GM21619 (cell line): Measurements from ENCODE around the gene RPS6KL1.

Experiments used
- ATAC-seq: cut with Tn5 transposase; IDR thresholded peaks from one replicate; pipeline ENCODE4 v1.9.1; 2021; ENCODE audit not compliant: unreplicated experiment

The RPS6KL1 gene

DNA sequence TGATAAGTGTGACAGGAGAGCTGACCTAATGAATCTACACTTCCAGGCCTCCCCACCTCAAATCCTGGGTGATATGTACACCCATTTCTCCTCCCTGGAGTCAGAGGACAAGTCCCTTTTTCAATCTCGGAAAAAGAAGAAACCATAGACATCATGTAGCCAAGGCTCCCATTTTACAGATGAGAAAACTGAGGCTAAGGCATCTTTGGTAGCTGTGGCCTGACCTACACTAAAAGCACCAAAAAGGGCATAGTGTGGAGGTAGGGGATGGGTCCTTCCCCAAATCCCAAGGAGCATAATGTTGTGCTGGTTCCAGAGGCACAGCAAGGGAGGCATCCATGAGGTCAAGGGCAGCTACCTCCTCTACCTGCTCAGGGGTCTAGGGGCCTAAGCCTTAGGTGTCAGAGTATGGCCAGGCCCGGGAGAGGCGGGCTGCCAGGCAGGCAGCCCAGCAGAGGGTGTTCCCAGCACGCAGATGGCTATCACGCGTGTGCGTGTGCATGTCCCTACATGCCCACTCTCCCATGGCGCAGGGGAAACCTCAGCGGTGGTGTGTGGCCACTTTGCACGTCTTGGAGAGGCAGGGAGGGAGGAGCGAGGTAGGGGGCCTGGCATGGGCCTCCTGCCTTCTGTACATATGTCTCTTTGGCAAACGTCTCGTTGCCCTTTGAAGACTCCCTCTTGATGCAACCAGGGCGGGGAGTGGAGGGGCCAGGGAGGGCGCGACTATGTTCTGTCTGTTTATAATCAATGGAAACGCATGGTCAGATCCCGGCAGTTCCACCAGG, 29.8 kb upstream of the RPS6KL1 start:
- ATAC-seq = no peak

DNA sequence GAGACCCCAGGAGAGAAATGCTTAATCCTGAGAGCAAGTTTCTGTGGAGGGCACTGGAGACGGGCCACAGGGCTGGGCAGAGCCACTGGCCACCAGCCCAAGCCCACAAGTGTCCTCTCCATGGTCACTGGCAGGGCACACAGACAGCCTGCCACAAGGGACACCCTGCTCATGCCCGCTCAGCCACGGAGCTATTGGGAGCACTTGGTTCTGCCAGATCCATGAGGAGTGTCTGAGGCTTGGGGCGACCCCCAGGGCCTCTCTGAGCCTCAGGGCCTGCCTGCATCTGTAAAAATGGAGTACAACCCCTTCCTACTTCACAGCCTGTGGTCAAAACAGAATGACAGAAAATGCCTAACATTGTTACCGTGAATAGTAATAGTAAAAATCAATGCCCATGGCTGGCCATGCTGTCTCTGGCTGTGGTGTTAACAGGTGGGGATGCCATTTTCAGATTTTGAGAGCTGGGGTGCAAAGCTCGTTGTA, 29.2 kb upstream of the RPS6KL1 start:
- ATAC-seq = no peak

DNA sequence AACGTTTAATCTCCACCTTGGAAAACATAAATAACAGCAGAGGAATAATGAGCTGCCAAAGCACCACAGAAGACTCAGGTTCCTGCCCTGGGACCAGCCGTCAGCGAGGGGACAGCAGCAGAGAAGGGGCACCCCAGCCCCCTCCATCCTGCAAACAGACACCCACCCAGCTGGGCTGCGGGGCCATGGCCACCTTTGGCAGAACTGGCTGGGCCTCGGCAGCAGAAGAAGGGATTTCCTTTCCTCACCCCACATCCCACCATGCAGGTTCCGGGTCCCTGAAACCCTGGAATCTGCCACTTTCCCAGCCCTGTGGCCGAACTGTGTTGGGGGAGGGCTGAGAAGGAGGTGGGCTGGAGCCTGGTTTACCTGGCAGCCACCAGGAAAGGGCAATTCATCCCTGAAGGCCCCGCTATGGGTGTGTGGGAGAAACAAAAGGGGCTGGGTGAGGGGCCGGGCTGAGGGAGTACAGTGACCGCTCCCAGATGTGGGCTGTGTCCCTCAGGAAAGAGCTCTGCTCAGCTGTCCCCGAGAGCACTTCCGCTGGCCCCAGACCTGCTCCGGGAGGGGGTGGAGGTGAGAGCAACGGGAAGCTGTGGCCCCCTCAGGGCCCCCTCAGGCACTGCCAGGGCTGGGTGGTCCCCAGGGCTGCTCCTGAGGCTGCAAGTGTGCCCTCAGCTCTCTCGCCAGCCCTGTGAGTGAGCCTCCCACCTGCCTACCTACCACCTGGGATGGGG, 28.6 kb upstream of the RPS6KL1 start:
- ATAC-seq = no peak

DNA sequence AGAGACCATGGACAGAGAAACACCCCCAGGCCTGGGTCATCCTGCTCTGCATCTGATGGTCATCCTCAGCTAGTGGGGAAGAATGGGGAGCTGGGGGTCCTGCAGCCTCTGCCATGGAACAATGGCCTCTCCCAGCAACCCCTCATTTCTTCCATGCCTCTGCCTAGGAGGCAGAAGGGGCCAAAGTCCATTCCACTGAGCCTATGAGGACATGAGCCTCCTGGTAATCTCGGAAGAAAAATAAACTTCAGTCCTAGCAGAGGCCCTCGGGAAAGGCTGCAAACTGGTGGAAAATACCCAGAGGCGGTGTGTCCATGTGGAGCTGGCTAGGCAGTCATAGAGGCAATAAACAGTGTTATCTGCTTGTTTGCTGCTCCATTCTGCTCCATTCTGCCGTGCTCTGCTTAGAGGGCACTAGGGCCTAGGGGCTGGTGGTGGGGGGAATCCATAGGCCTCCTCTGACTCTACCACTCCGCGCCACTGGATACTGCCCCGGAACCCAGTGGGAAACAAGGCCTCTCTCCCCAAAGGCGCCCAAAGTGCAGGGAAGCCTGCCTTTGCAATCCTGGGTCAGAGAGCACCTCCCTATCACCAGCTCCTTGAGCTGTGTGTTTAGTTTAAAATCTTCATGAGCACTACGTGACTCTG, 27.9 kb upstream of the RPS6KL1 start:
- ATAC-seq = no peak

DNA sequence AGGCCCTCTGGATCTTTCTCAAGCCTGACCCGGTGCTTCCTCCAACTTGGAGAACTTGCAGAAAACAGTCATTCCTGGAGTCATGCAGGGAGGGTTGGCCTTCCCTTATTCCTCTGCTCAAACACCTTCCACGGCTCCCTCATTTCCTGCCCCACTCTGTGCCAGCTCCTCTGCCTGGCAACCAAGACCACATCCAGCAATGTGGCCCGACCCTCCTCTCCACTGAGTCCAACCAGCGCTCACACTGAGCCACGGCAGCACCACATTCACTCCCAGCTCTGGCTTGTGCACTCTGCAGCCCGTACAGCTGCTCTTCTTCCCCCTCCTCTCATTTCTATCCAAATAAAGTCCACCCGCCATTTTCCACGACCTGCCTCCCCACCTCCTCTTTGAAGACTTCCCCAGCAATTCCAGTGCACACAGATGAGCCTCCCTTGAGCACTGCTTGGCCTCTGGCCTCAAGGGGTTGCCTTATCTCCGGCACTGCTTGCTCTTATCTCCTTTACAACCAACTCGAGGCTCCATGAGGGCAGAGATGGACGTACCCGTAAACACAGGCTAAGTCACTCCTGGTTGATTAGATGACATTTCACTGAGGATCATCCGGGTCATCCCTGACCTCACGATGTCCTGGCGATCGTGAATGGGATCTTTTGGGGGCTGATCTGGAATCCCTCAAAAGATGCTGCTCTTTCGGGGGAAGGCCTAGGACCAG, 27.0 kb upstream of the RPS6KL1 start:
- ATAC-seq = no peak

DNA sequence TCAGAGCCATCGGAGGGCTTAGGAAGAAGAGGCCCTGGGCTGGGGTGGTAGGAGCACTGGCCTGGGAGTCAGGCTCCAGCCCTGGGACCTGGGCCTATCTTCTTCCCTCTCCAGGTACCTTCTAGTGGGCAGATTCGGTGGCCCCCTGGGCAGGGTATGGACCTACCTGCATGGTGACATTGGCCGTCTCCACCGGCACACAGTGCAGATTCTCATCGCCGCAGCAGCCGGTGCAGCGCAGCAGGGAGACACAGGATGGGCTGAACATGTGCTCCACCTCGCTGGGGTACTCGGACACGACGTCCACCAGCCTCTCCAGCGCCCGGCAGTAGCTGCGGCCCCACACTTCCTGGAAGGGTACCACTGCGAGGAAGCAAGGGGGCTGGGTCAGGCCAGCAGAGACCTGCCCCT, 26.1 kb upstream of the RPS6KL1 start:
- no peak for ATAC-seq

DNA sequence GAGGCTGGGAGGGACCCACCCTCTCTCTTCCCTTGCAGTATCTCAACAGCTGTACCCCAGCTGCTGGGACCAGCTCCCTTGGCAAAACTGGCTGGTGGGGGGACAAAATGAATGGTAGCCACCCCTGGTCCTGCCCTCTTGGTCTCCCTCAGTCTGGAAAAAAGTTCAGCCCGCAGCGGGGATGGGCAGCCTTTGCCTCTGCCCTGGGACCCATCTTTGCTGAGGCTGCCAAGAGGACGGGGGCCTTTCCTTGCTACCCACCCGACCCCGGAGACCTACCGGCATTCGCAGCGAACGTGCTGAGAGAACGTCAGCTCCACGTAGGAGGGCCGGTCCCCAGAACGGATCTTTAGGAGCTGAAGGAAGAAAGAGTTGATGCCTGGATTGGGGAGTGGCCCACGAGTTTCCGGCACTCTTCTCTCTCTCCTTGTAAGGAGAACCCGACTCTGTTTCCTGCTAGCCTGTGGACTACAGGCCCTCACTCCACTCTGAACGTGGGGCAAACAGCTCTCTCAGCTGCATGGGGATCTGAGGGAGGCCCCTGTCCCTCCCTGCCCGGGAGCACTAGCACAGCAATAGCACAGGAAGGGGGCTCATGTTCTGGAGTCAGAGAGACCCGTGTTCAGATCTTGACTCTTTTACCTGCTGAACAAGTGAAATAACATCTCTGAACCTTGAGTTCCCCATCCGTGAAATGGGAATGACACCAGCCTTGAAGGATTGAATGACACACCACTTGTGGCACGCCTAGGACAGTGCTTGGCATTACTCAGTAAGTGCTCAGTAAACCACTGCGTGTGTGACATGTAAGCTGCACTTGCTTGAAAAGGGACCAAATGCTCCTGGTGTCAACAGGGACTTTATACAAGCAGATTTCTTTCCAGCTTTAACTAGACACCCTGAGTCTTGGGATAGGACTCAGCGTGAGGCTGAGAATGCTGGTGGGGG, 25.4 kb upstream of the RPS6KL1 start:
- ATAC-seq = no peak

DNA sequence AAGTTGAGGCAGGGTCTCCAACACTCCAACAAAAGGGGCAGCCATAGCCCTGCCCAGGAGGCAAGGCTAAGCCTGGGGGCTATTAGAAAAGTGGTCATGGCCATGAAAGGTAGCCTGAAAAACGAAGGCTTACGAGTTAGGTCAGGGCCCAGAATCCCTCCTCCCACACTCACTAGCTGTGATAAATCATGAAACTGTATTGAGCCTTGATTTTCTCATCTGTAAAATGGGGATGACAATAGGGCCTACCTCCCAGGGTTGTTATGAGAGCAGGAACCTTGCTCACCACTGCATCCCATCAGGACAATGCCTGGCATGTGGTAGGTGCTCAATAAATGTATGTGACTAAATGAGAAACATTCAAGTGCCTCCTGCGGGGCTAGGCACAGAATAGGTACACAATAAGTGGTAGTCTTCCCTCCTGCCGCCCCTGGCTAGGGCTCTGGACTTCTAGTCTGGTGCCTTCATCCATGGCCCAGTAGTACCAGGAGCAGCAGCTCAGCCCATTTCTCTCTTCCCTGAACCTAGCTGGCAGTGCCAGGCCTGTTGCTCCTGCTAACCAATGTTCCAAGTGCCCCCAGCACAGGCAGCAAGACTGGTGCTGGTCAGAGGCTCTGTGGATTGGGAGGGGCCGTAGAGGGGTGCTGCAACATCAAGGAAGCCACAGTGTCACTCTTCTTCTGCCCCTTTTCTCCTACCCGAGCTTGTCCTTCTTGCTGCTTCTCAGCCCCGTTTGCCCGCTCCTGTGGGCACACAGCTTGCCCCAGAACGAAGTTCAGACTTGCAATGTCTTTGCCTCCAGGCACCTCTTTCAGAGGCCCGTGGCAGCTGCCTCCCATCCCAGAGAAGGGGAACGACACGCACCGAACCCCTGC, 24.5 kb upstream of the RPS6KL1 start:
- ATAC-seq = no peak

DNA sequence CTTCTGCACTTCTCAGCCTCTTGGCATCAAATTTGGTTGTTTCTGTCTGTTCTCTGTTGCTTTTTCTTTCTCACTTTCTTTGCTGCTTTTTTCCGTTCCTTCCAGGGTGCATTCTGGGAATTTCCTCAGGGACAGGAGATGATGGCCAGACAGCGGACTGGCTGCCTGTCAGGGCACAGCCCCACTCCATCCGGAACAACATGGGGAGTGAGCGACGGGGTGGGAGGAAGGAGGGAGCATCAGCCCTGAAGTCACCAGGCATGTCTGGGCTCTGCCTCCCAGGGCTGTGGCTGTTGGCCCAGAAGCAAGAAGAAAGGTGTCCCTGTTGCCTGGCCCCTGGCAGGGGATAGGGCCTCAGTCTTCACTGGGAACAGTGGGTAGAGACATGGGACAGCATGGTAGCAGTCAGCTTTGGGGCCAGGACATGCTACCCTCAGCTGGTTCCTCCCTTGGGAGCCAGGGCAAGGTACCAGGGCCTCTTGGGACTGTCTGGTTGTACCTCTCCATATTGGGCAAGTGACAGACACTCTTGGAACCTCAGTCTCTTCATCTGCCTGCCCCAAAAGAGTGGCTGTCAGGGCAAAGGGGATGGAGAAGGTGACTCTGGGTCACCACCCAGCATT, 23.7 kb upstream of the RPS6KL1 start:
- no peak for ATAC-seq

DNA sequence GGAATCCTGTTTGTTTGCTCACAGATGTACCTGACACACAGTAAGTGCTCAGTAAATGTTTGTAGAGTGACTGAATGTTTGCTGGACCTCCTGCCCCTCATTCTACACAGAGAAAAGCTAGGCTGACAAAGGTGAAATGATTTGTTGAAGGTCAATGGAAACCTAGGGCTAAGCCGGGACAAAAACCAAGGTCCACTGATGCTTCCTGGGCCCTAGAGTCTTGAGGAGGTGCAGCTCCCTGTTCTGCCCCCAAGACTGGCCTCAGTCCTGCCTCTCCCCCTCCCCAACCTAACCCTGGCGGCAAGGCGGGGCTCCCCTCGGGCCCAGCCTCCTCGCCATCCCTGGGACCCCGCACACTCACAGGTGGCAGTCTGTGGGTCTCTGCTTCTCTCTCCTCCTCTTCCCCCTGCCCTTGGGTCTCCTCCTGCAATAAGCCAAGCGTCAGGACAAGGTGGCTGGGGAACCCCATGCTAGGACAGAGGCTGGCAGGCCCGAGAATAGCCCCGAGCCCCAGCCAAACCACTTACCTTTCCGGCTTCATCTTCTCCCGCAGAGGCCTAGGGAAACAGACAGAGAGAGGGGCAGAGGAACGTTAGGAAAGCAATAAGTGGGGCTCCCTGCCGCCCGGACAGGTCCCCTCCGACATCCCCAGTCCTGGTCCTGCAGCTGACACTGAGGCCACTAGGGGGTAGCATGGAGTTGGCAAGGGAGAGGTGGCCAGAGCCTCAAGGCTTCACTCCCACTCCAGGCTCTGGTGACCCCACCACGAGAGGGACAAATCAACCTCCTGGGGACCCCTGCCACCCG, 23.0 kb upstream of the RPS6KL1 start:
- no peak for ATAC-seq

DNA sequence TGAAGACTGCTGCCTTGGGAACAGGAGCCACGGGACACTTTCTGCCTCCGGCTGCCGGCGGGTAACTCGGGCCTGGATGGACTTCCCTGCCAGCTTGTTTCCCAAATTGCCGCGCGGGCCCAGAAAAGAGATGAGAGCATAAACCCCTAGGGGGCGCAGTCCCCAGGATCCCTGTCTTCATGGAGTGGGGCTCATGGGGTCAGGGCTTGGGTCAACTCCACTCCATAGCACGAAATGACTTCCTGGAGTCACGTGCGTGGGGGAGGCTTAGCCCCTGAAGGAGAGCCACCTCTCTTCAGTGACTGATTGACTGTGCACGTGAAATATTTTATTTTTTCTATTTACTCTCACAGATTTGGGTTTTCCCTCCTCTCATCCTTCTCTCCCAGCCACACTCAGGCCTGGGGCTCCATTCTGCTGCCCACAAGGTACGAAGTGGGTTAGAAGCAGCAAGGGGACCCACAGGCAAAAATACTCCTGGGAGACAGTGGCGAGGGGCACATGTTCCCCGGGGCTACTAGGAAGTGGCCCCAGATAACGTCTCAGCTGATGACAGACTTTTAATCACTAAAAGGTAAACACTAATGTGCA, 22.3 kb upstream of the RPS6KL1 start:
- no peak for ATAC-seq

DNA sequence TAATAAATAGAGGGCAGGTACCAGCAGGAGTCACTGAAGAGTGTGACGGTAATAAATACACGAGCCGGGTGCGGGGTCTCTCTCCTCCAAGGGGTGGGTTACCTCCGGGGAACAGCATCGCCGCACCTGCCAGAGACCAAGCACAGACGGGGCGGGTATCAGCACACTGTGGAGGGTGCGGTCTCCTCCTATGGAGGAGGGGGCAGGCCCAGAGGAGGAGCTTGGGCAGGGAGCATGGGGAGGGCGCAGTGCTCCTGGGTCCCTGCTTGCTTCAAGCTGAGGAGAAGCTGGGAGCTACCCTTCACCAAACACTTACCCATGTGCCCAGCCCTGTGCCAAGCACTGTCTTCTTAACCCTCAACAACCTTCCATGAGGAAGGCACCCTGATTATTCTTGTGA, 19.5 kb upstream of the RPS6KL1 start:
- ATAC-seq = no peak

DNA sequence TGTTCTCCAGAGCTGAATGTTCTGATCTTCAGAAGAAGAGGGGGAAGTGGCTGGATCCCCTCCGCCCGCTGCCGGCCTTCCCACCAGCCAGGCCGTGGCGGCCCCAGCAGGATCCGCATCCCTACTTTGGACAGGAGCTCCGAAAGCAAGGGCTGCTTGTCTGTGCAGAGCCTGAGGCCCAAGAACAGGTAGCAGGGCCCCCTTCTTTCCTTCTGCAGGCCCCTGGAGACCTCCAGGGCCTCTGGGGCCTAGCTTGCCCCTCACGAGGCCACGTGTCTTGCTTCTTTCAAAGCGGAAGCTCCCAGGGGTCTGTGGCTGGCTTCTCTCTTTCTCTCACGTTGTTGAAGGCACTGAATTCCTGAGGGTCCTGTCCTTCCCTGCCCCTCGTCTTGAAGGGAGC, 19.1 kb upstream of the RPS6KL1 start:
- ATAC-seq = no peak

DNA sequence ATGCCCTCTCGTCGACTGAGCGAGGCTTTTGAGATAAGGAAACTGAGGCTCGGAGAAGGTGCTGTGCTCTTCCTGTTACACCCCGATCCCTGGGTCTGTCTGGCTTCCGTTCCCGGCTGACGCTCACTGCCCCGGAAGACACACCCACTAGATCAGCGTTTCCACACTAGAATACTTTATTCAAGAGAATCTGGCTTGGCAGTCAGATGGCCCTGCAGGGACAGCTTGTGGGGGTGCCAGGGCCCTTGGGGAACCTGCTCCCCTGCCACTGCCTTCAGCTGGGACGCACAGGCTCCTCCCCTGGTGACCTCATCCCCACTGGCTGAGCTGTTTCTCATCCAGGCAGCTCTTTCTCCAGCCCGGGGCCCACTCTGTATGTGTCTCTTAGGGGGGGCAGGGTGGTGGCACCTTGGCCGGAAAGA, 18.6 kb upstream of the RPS6KL1 start:
- no peak for ATAC-seq

DNA sequence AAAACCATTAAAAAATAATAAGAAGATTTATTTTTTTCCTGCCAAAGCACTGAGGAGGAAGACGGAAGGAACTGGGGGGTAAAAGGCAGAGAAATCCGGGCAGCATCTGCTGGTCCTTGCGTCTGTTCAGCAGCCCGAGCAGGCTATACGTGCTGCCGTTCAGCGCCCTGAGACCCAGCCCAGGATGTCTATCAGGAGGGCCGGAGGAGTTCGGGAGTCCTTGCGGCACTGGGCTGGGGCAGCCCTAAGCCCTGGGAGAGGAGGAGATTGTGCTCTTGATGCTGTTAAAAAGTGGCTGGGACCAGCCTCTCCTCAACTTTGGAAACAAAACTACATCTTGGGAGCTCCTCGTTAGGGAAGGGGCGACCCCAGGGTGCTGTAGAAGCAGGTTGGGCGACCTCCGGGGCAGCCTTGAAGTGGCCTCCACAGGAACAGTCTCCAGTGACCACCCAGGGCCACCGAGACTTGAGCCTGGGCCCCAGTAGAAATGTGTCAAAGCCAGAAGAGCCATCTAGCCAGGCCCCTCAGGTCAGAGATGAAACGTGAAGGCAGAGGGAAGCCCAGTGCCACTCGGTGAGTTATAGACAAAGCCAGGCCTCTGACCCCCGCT, 18.0 kb upstream of the RPS6KL1 start:
- no peak for ATAC-seq

DNA sequence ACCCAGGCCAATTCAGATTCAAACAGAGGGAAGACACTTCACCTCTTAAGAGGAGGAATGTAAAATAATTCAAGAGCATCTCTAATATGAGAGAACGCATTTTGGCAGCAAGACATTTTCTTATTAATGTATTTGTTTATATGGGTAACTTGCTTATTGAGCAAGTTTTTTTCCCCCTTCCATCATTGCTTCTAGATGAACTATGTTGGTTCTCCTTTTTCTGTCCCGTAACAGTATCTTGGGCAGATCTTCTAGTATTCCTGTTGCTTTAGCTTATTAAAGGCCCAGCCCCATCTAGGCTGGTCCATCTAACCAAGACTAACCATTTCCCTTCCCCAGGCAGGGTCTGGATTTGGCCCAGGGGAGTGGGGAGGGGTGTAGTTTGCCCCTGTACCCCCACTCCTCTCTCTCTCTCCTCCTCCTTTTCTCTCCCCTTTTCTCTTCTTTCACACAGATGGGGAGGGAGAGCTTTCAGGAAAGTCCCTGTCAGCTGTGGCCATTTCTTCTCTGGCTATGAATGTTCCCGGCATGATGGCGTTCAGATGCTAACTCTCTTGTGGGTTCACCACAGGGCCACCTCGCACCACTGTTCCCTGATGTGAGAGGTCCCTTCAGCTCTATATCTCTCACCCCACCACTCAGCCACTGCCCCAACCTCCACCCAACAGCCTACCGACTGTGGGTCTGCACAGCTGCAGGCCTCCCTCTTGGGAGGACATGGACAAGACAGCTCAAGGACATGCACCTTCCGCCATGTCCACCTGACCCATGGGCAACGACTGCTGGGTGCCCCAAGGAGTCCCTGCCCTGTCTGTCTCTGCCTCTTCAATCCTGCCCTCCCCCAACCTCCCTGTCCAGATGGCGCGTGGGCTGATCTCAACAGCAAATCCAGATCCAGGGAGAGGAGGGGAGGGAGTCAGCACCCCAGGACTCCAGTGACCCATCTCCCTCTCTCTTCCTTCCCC, 15.8 kb upstream of the RPS6KL1 start:
- ATAC-seq = no peak
